A673 (cell line): ENCODE data around the gene ABHD17C.

ENCODE experiments used
- EZH2 ChIP-seq: fragments of 200-600 bp; sonication (generic); IDR thresholded peaks from 2 replicates; pipeline ENCODE4 v1.6.1; 2017; ENCODE audit warnings: borderline replicate concordance, low read depth, mild to moderate bottlenecking, mixed read lengths, antibody characterized with exemption, low read length; ENCODE audit not compliant: poor library complexity, severe bottlenecking
- TF ChIP-seq, protein P1 (sequence below): fragments of 300-800, 200-600 bp; sonication (generic); conservative IDR thresholded peaks from 2 replicates; pipeline ENCODE4 v1.5.1; 2017; ENCODE audit warnings: low read depth, mild to moderate bottlenecking, antibody characterized with exemption, low read length, moderate library complexity, mixed read lengths

DNA sequence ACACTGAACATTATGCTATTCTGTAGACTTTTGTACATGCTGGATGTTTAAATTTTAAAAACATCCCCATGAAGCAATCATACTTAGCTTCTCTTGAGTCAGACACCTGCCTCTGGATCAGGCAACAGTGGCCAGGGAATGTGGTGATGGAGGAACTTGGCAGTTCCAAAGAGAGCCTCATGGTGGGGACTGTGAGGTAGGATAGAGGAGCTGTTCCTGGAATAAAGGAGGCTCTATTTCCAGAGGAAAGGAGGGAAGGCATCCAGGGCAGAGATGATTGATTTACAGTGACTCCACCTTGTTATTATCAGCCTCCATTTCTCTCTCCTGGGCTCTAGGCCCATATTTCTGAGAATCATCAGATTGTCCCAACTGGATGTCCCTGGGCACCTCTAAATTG lies 35.0 kb upstream of the ABHD17C start:
- TF ChIP-seq, protein P1, sequence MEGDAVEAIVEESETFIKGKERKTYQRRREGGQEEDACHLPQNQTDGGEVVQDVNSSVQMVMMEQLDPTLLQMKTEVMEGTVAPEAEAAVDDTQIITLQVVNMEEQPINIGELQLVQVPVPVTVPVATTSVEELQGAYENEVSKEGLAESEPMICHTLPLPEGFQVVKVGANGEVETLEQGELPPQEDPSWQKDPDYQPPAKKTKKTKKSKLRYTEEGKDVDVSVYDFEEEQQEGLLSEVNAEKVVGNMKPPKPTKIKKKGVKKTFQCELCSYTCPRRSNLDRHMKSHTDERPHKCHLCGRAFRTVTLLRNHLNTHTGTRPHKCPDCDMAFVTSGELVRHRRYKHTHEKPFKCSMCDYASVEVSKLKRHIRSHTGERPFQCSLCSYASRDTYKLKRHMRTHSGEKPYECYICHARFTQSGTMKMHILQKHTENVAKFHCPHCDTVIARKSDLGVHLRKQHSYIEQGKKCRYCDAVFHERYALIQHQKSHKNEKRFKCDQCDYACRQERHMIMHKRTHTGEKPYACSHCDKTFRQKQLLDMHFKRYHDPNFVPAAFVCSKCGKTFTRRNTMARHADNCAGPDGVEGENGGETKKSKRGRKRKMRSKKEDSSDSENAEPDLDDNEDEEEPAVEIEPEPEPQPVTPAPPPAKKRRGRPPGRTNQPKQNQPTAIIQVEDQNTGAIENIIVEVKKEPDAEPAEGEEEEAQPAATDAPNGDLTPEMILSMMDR: peak; percentile 37
- no peak for TF ChIP-seq EZH2
